HG03064 (cell line): ENCODE data around the gene TSPAN31.
"Not testable (repeated sequence)": the region's sequence is repeated elsewhere in the genome, so short reads cannot be mapped to it uniquely, and the experiment has no call there.

ENCODE experiments used
- ATAC-seq: cut with Tn5 transposase; IDR thresholded peaks from one replicate; pipeline ENCODE4 v1.9.1; 2021; ENCODE audit warnings: low read depth; ENCODE audit not compliant: unreplicated experiment

The TSPAN31 gene, protein sequence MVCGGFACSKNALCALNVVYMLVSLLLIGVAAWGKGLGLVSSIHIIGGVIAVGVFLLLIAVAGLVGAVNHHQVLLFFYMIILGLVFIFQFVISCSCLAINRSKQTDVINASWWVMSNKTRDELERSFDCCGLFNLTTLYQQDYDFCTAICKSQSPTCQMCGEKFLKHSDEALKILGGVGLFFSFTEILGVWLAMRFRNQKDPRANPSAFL

DNA sequence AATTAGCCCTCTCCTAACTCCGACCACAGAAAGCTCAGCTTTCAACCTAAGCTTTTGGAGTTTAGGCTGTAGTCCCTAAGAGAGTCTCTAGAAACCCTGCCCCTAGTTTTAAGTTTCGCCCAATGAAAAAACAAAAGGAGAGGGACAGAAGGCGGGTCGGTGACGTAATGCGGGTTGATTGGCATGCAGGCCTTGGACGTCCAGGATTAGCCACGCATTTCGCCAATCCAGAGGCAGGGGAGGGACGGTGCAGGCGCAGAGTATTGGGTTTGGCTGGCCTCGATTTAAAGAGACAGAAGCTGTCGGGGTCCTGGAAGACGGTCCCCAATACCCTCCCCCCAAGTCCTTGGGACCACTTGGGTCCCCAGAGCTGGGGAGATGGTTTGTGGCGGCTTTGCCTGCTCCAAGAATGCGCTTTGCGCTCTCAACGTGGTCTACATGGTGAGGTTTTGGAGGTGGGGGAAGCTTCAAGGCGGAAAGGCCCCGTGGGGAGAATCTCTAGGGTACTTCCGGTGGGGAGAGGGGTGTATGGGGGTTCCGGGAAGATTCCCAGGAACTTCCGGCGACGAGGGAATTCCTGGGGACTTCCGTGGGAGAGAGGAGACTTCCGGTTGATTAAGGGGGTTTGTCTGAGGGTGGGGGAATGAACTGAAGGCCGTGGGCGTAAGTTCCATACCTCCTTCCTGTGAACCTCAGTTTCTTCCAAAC, at the start of gene TSPAN31:
Gene TSPAN31 (plus strand): TSS at position 263 of the 708 bp plus-strand sequence. CDS start 116 bp downstream, at position 379.
- peak; percentile 55 for ATAC-seq

DNA sequence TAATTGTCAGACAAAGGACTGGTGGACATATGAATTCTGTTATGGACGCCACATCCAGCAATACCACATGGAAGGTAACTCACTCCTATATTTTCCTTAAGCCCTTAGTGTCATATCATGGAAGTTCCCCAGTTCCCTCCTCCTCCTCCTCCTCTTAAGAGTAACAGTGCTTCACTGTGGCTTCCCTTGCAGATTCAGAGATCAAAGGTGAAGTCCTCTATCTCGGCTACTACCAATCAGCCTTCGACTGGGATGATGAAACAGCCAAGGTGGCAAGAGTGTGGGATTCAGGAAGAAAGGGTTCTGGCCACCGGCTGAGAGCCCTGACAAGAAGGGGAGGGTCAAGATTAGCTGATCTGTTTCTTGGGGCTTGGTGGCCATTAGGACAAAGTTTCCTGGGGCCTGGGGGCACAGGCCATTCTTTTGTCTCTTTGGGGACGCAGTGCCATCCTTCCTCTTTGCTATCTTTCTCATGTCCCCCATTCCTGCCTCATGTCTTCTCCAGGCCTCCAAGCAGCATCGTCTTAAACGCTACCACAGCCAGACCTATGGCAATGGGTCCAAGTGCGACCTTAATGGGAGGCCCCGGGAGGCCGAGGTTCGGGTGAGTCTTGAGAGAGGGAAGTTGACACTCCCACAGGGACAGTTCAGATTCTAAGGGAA, 48.9 kb upstream of the TSPAN31 start:
- ATAC-seq, result no peak

DNA sequence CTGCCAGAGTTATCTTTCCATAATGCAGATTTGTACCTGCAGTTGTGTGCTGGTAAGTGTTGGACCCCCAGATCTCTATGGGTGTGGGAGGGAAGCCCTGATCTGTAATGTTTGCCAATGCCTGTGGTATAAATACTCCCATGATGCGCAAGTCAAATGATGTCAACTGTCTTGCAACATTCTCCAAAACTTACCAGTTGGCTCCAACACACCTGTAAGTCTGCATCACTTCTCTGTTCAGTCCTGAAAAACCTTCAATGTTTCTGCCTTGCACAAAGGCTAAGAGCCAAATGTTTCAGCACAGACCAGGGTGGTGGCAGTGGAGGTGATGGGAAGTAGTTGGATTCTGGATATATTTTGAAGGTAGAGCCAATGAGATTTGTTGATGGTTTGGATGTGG, 47.8 kb upstream of the TSPAN31 start:
- no peak for ATAC-seq

DNA sequence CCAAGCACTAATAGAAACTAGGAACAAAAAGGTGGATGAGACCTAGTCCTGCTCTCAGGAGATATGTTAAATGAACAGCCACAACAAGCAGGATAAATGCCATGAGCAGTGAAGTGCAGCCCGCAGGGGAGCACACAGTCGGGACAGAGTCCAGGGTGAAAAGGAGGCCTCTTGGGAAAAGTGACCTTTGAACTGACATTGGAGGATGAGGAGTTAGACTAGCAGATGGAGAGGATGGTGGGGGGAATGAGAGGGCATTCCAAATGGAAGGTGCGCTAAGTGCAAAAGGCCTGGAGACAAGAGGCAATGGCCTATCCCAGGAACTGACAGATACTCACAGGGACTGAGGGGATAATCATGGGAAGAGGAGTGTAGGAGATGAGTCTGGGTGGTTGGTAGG, 46.4 kb upstream of the TSPAN31 start:
- no peak for ATAC-seq

DNA sequence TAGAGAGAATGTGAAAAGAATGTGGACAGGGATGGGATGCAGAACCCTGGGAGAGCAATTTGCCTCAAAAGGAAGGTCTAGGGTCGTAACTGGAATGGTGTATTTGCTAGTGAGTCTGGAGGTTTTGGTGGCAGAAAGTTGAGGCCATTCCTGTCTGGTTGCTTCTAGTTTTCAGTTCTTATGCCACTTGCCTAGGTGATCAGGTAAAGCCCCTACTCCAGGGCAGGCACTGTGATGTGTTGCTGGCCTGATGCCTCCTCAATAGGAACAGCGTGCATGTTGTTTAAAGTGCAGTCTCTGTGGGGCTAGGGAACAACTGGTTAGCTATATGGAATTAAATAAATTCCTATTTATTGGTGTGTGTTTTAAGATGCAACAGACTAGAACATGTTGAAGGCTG, 44.5 kb upstream of the TSPAN31 start:
- ATAC-seq, result no peak

DNA sequence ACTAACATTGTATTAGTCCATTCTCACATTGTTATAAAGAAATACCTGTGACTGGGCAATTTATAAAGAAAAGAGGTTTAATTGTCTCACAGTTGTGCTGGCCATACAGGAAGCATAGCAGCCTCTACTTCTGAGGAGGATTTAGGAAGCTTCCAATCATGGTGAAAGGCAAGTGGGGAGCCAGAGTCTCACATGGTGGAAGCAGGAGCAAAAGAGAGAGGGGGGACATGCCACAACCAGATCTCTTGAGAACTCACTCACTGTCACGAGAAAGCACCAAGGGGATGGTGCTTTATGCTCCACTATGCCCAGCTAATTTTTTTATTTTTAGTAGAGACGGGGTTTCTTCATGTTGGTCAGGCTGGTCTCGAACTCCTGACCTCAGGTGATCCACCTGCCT, 37.6 kb upstream of the TSPAN31 start:
- ATAC-seq, result no peak

DNA sequence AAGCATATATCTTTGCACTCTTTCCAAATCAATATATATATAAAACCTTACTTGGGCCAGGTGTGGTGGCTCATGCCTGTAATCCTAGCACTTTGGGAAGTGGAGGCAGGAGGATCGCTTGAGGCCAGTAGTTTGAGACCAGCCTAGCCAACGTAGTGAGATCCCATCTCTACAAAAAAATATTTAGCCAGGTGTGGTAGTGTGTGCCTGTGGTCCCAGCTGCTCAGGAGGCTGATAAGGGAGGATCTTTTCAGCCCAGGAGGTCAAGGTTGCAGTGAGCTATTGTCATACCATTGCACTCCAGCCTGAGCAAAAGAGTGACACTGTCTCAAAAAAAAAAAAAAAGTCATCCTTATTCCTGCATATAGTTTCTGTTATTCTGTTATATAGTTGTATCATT, 36.5 kb upstream of the TSPAN31 start:
- ATAC-seq, result no peak

DNA sequence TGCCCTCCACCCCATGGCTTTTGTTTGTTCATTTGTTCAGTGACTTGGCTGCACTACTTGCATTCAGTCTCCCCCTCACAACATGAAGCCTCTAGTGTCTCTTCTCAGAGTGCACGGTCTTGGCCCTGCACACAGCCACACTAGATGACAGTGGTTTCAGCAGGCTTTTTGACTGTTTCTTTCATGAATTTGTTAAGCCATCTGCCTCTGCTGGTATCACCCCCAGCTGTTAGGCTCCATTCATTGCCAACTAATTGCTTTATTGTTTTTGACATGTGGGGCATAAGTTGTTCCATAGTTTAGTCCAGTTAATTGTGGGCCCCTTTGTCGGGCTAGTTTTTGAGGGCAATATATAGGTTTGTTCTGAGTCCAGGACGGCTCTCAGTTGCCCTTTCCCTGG, 32.1 kb upstream of the TSPAN31 start:
- ATAC-seq, result no peak

DNA sequence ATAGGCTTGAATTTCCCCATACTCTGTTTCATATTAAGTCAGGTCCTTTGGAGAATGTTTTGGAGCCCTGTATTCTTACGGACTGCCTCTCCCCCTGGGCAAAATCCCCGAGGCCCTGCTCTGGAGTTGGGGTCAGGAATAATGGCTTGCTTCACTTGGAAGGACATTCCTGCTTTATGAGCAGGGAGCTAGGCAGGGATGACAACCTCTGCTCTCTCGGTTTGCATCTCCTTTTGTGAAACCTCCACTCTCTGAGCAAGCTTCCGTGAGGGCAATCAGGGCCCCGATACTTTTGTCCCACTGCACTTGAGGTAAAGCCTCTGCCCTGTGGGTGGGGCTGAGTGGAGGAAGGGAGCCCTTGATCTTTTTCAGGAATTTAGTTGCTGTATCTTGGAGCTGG, 31.6 kb upstream of the TSPAN31 start:
- no peak for ATAC-seq

DNA sequence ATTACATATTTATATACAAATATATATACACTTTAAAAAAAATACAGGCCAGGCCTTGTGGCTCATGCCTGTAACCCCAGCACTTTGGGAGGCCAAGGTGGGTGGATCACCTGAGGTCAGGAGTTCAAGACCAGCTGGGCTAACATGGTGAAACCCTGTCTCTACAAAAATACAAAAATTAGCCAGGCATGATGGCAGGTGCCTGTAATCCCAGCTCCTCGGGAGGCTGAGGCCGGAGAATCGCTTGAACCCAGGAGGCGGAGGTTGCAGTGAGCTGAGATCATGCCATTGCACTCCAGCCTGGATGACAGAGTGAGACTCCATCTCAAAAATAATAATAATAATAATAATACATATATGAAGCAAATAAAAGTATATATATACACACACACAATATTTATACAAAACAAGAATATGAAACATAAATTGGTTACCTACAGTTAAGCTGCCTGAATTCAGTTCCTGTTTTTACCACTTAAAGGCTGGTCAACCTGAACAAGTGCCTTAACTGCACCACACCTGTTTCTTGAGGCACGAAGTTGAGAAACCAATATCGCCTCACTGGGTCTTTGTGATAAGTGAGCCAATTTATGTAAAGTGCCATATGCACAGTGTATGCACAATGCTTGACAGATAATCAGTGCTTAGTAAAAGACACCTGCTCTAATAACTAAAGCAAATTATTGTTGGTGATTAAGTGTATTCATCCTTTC, 29.6 kb upstream of the TSPAN31 start:
- ATAC-seq, result not testable (repeated sequence)

DNA sequence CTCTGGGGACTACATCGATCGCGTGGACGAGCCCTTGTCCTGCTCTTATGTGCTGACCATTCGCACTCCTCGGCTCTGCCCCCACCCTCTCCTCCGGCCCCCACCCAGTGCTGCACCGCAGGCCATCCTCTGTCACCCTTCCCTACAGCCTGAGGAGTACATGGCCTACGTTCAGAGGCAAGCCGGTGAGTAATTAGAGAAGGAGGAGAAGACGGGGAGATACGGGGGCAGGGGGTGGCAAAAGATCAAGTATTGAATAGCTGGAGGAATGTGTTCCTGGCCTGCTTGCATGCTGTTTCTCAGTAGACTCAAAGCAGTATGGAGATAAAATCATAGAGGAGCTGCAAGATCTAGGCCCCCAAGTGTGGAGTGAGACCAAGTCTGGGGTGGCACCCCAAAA, 29.1 kb upstream of the TSPAN31 start:
- ATAC-seq, result no peak

DNA sequence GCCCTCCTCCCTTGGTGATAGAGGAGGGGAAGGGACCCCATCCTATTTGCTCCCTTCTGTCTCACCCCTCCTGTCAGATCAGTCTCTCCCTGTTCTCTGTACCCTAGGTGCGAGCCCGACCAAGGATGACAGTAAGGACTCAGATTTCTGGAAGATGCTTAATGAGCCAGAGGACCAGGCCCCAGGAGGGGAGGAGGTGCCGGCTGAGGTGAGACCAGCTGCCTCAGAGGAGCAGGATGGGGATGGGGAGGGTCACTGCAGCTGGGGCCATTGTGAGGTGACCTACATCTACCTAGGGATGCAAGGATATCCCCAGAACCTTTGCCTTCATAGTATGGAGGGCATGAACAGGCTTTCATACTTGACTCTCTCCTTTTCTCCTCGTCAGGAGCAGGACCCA, 28.5 kb upstream of the TSPAN31 start:
- no peak for ATAC-seq

DNA sequence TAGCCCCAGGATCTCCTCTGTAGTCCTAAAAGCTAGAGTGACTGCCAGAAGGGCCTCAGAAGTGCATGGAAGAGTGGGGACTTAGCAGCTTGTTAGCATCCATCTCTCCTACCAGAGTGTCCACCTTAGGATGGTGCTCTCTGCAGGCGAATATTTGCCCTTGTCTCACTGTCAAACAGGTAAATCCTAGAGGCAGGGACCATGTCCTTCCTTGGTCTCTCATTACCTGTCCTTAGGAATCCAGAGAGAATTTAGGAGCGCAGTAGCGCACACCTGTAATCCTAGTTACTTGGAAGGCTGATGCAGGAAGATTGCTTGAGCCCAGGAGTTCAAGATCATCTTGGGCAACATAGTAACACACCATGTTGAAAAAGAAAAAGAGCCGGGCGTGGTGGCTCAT, 27.7 kb upstream of the TSPAN31 start:
- no peak for ATAC-seq

DNA sequence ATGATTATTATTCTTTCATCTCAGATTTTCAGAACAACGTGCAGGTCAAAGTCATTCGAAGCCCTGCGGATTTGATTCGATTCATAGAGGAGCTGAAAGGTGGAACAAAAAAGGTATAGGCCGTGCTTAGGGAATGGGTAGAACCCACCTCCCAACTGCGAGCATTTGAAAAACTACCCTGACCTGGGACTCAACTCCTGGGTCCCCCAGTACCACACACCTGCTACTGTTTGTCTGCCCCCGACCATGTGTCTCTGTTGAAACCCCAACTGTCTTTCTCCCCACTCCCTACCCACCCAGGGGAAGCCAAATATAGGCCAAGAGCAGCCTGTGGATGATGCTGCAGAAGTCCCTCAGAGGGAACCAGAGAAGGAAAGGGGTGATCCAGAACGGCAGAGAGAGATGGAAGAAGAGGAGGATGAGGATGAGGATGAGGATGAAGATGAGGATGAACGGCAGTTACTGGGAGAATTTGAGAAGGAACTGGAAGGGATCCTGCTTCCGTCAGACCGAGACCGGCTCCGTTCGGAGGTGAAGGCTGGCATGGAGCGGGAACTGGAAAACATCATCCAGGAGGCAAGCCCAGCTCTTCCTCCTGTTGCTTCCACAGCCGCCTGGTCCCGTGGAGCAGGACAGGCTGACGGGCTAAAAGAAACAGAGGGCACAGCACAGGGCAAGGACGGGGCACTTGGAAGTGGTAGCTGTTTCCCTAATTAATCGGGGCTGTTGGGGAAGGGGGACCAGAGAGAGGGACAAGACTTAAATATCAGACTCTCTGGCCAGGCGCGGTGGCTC, 26.8 kb upstream of the TSPAN31 start:
- ATAC-seq, result no peak

DNA sequence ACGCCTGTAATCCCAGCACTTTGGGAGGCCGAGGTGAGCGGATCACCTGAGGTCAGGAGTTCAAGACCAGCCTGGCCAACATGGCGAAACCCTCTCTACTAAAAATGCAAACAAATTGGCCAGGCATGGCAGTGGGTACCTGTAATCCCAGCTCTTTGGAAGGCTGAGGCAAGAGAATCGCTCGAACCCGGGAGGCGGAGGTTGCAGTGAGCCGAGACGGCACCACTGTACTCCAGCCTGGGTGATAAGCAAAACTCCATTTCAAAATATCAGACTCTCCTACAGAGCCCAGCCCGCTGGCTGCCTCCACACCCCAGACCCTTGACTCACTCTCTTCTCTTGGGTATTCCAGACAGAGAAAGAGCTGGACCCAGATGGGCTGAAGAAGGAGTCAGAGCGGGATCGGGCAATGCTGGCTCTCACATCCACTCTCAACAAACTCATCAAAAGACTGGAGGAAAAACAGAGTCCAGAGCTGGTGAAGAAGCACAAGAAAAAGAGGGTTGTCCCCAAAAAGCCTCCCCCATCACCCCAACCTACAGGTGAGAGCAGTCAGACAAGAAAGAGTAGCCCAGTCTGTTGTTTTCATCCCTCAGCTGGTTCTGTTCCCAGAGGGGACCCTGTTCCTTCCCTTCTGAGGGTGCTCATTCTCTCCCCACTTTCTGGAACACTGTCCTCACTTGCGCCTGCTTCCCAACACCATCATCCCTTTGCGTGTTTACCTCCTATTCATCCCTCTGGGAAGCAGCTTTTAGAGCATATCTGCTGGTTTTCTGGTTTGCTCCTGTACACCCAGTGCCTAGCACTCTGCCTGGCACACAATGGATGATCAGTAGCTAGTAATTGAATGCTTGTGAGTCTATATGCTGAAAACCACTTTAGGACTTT, 26.0 kb upstream of the TSPAN31 start:
- no peak for ATAC-seq

DNA sequence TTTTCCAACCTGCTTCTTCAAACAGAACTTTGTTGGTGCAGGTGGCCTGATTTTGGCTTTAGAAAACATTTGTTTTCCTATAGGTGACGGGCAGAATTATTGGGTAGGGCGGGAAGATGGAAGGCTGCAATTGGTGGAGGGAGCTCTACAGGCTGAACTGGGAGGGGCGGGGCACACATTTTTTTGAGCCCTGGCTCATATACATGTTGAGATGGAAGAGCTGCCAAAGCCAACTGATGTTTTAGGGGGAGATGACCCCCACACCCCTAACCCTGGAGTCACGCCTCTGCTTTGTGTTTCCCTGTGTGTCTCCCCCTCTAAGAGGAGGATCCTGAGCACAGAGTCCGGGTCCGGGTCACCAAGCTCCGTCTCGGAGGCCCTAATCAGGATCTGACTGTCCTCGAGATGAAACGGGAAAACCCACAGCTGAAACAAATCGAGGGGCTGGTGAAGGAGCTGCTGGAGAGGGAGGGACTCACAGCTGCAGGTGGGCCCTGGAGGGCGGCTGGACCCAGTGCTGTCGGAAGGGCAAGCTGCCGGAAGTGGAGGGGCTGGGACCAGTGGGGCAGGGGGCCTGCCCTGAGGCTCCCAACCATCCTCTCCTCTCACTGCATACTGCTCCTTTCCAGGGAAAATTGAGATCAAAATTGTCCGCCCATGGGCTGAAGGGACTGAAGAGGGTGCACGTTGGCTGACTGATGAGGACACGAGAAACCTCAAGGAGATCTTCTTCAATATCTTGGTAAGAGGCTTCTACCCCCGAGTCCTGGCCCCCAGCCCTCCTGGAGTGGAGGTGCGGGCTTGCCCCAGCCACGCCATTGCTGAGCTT, 24.8 kb upstream of the TSPAN31 start:
- no peak for ATAC-seq

DNA sequence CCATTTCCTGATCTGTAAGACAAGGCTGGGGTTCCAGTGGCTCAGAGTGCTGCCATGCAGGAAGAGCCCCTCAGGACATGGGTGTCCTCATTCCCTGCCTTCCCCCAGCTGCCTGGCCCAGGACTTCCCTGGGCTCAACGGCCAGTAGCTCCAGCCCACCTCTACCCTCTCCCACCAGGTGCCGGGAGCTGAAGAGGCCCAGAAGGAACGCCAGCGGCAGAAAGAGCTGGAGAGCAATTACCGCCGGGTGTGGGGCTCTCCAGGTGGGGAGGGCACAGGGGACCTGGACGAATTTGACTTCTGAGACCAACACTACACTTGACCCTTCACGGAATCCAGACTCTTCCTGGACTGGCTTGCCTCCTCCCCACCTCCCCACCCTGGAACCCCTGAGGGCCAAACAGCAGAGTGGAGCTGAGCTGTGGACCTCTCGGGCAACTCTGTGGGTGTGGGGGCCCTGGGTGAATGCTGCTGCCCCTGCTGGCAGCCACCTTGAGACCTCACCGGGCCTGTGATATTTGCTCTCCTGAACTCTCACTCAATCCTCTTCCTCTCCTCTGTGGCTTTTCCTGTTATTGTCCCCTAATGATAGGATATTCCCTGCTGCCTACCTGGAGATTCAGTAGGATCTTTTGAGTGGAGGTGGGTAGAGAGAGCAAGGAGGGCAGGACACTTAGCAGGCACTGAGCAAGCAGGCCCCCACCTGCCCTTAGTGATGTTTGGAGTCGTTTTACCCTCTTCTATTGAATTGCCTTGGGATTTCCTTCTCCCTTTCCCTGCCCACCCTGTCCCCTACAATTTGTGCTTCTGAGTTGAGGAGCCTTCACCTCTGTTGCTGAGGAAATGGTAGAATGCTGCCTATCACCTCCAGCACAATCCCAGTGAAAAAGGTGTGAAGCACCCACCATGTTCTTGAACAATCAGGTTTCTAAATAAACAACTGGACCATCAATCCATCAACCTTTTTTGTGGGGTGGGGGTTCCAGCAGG, 23.9 kb upstream of the TSPAN31 start:
- no peak for ATAC-seq
